PC-3 (cell line): ENCODE measurements around the gene SKAP1. TPM values are rescaled to one million over a fixed set of nuclear protein-coding genes. Genes with fewer than 3 reads are reported as not detected.

ENCODE experiments used
- ATAC-seq: fragments of 200-7000 bp; cut with Tn5 transposase; 2 replicates; pipeline ENCODE4 v1.9.1; 2020; ENCODE audit warnings: mild to moderate bottlenecking, moderate library complexity
- BruUV-seq: library from RNA; stranded (reverse); fragments of 400-500 nt; replicated peaks from 2 replicates; lab custom pipeline; 2021; lab: Mats Ljungman, UMichigan
- CTCF ChIA-PET: fragments of 300-600 bp; sonication (Branson Sonifier 250); formaldehyde crosslinking; loops from one replicate; lab custom pipeline; 2022; ENCODE audit warnings: antibody characterized with exemption; lab: Charles Lee
- POLR2A ChIA-PET: fragments of 300-600 bp; sonication (Branson Sonifier 250); formaldehyde crosslinking; loops from one replicate; lab custom pipeline; 2022; ENCODE audit warnings: antibody characterized with exemption; ENCODE audit not compliant: unreplicated experiment; lab: Charles Lee
- DNase-seq: peaks from one replicate; pipeline ENCODE4 v3.0.0-alpha.2; 2015
- H2AFZ ChIP-seq: fragments of 300-600 bp; sonication (generic); 2 replicates; pipeline ENCODE4 v1.6.0; 2016; ENCODE audit warnings: antibody characterized with exemption, low read length
- H3F3A ChIP-seq: fragments of 300-600 bp; sonication (generic); one replicate; pipeline ENCODE4 v1.6.0; 2017; ENCODE audit warnings: antibody characterized with exemption, low read length, control low read depth, mild to moderate bottlenecking; ENCODE audit not compliant: unreplicated experiment
- H3K27ac ChIP-seq: fragments of 300-600 bp; sonication (generic); 2 replicates; pipeline ENCODE4 v1.5.1; 2016; ENCODE audit warnings: mild to moderate bottlenecking, low read length
- H3K27me3 ChIP-seq: fragments of 300-600 bp; sonication (generic); 2 replicates; pipeline ENCODE4 v1.6.1; 2016; ENCODE audit warnings: low read length, mixed read lengths
- H3K36me3 ChIP-seq: fragments of 300-600 bp; sonication (generic); 2 replicates; pipeline ENCODE4 v1.6.1; 2016; ENCODE audit warnings: low read depth, mixed run types, low read length, mixed read lengths
- H3K4me1 ChIP-seq: fragments of 300-600 bp; sonication (generic); 2 replicates; pipeline ENCODE4 v1.5.1; 2016; ENCODE audit warnings: low read length; ENCODE audit not compliant: insufficient read depth
- H3K4me2 ChIP-seq: fragments of 300-600 bp; sonication (generic); 2 replicates; pipeline ENCODE4 v1.6.0; 2016; ENCODE audit warnings: low read length
- H3K4me3 ChIP-seq: fragments of 300-600 bp; sonication (generic); 2 replicates; pipeline ENCODE4 v1.5.1; 2016; ENCODE audit warnings: mild to moderate bottlenecking, low read length, mixed read lengths
- H3K79me2 ChIP-seq: fragments of 300-600 bp; sonication (generic); 2 replicates; pipeline ENCODE4 v1.6.1; 2017; ENCODE audit warnings: low read length, mixed read lengths
- H3K9ac ChIP-seq: fragments of 300-600 bp; sonication (generic); 2 replicates; pipeline ENCODE4 v1.6.0; 2016; ENCODE audit warnings: mild to moderate bottlenecking, low read length
- H3K9me2 ChIP-seq: fragments of 300-600 bp; sonication (generic); replicated peaks from 2 replicates; pipeline ENCODE4 v1.6.1; 2016; ENCODE audit warnings: mixed run types, low read length, mixed read lengths
- H3K9me3 ChIP-seq: fragments of 300-600 bp; sonication (generic); 2 replicates; pipeline ENCODE4 v1.6.1; 2016; ENCODE audit warnings: low read length, mixed read lengths
- H4K20me1 ChIP-seq: fragments of 300-600 bp; sonication (generic); 2 replicates; pipeline ENCODE4 v1.6.1; 2016; ENCODE audit warnings: low read length, mixed read lengths
- CTCF ChIP-seq: fragments of 300-600 bp; sonication (generic); conservative IDR thresholded peaks from 2 replicates; pipeline ENCODE4 v1.5.1; 2017; ENCODE audit warnings: antibody characterized with exemption, low read depth, mild to moderate bottlenecking, low read length
- EZH2 ChIP-seq: fragments of 300-600 bp; sonication (generic); IDR thresholded peaks from one replicate; pipeline ENCODE4 v1.6.1; 2017; ENCODE audit warnings: antibody characterized with exemption, mild to moderate bottlenecking, low read length; ENCODE audit not compliant: unreplicated experiment
- EZH2phosphoT487 ChIP-seq: fragments of 300-600 bp; sonication (generic); IDR thresholded peaks from 2 replicates; pipeline ENCODE4 v1.6.1; 2018; ENCODE audit warnings: mild to moderate bottlenecking, antibody characterized with exemption, low read length, borderline replicate concordance
- intact Hi-C: fragments of 100-400 bp; cut with micrococcal nuclease; formaldehyde crosslinking; loops from 2 replicates; pipeline ENCODE4 v1.9.0; 2023
- total RNA-seq: library from RNA; depleted of rRNA; stranded (reverse); fragments of >200 nt; gene quantifications from 2 replicates; pipeline ENCODE4 v1.2.3, GENCODE V29; 2014

Gene SKAP1
- total RNA-seq, 1 experiment from 2014 or later, result not detected

- peaks cover 44% of the 10 kb centered on the region for H3K79me2 ChIP-seq
- no peak for DNase-seq
- CTCF ChIA-PET, result no interaction called here
These were observed 316.8 kb downstream of the SKAP1 start for GRCh38 chr17:48113201-48113676.

GRCh38 chr17:48111937-48112241 lies 318.1 kb downstream of the SKAP1 start:
- no peaks in the 10 kb centered on the region for H3K9me2 ChIP-seq
- TF ChIP-seq EZH2phosphoT487 (no peak), CTCF (no peak), EZH2 (no peak)
- peaks cover 49% of the 10 kb centered on the region for H3K79me2 ChIP-seq
- no peak for DNase-seq
- POLR2A ChIA-PET, result interaction anchor here (0.6 kb wide), 1 partner anchor 11 kb away, joined by 3 read pairs; no protein-coding TSS in a partner anchor
- CTCF ChIA-PET, result interaction anchor here (0.6 kb wide), 1 partner anchor 13 kb away, joined by 6 read pairs; no protein-coding TSS in a partner anchor
- no peak overlapping the region for H2AFZ ChIP-seq
- H4K20me1 ChIP-seq, result no peaks in the 10 kb centered on the region
- H3K4me1 ChIP-seq, result peaks cover 7% of the 10 kb centered on the region; the same call in 1 of the 2 replicates
- H3K4me2 ChIP-seq, result no peak overlapping the region
- no peak overlapping the region for H3K4me3 ChIP-seq
- no peaks in the 10 kb centered on the region for H3F3A ChIP-seq
- no peaks in the 10 kb centered on the region for H3K27me3 ChIP-seq
- H3K9me3 ChIP-seq, result no peaks in the 10 kb centered on the region
- ATAC-seq, result no peak
- BruUV-seq, result no TSS peak
- H3K9ac ChIP-seq, result no peak overlapping the region
- H3K27ac ChIP-seq, result no peak overlapping the region
- intact Hi-C loops, result no loop called here
- peaks cover 6% of the 10 kb centered on the region; the same call in 1 of the 2 replicates for H3K36me3 ChIP-seq

More at GRCh38 chr17:48113201-48113676, 316.8 kb downstream of the SKAP1 start:
- Histone ChIP-seq H3K4me3 (no peak overlapping the region), H3K9me2 (no peaks in the 10 kb centered on the region), H3F3A (no peaks in the 10 kb centered on the region), H3K4me1 (peaks cover 7% of the 10 kb centered on the region; the same call in 1 of the 2 replicates), H3K4me2 (no peak overlapping the region), H2AFZ (no peak overlapping the region), H3K9me3 (no peaks in the 10 kb centered on the region), H4K20me1 (no peaks in the 10 kb centered on the region), H3K27me3 (no peaks in the 10 kb centered on the region), H3K9ac (no peak overlapping the region), H3K36me3 (peaks cover 9% of the 10 kb centered on the region; the same call in 1 of the 2 replicates), H3K27ac (no peak overlapping the region)
- TF ChIP-seq EZH2 (no peak), CTCF (no peak), EZH2phosphoT487 (no peak)
- intact Hi-C loops, result no loop called here
- no peak for ATAC-seq
- POLR2A ChIA-PET, result no interaction called here
- BruUV-seq, result no TSS peak

- H3K4me2 ChIP-seq, result no peak overlapping the region
- peaks cover 7% of the 10 kb centered on the region; the same call in 1 of the 2 replicates for H3K4me1 ChIP-seq
- H3F3A ChIP-seq, result no peaks in the 10 kb centered on the region
- TF ChIP-seq EZH2 (no peak), CTCF (no peak), EZH2phosphoT487 (no peak)
- no peak overlapping the region for H2AFZ ChIP-seq
- no TSS peak for BruUV-seq
- H3K79me2 ChIP-seq, result peaks cover 49% of the 10 kb centered on the region
- H3K9ac ChIP-seq, result no peak overlapping the region
- no peaks in the 10 kb centered on the region for H3K9me3 ChIP-seq
- H3K27ac ChIP-seq, result no peak overlapping the region
- intact Hi-C loops, result no loop called here
- H4K20me1 ChIP-seq, result no peaks in the 10 kb centered on the region
- no peaks in the 10 kb centered on the region for H3K27me3 ChIP-seq
- ChIA-PET POLR2A (no interaction called here), CTCF (no interaction called here)
- peaks cover 6% of the 10 kb centered on the region; the same call in 1 of the 2 replicates for H3K36me3 ChIP-seq
- DNase-seq (no peak), ATAC-seq (no peak)
- H3K9me2 ChIP-seq, result no peaks in the 10 kb centered on the region
- H3K4me3 ChIP-seq, result no peak overlapping the region
These were observed 319.3 kb downstream of the SKAP1 start for GRCh38 chr17:48110761-48111160.
